GM04503 (cell line): ENCODE measurements around the gene PTPN20.

ENCODE experiments used
- DNase-seq: peaks from one replicate; pipeline ENCODE4 v3.0.0-alpha.2; 2012; ENCODE audit warnings: low read depth

The PTPN20 gene

GRCh38 chr10:47034441-47035051 is 123.3 kb downstream of the PTPN20 start:
- no peak for DNase-seq

- DNase-seq: no peak
Observed at GRCh38 chr10:47035171-47035818, 124.1 kb downstream of the PTPN20 start.

GRCh38 chr10:47035819-47036337 is 124.7 kb downstream of the PTPN20 start:
- DNase-seq: no peak

GRCh38 chr10:47036771-47037170 is 125.5 kb downstream of the PTPN20 start:
- no peak for DNase-seq

GRCh38 chr10:47037654-47038425 is 126.6 kb downstream of the PTPN20 start:
- no peak for DNase-seq

GRCh38 chr10:47038881-47039561 is 127.8 kb downstream of the PTPN20 start:
- DNase-seq: no peak

GRCh38 chr10:47039562-47039913 is 128.3 kb downstream of the PTPN20 start:
- DNase-seq: no peak

- DNase-seq: no peak
Observed at GRCh38 chr10:47040041-47040491, 128.8 kb downstream of the PTPN20 start.

GRCh38 chr10:47040681-47041080 is 129.5 kb downstream of the PTPN20 start:
- DNase-seq: no peak

GRCh38 chr10:47041396-47042198 is 130.4 kb downstream of the PTPN20 start:
- no peak for DNase-seq

GRCh38 chr10:47042199-47042473 is 130.9 kb downstream of the PTPN20 start:
- no peak for DNase-seq

- no peak for DNase-seq
Observed at GRCh38 chr10:47042780-47043750, 131.8 kb downstream of the PTPN20 start.

- no peak for DNase-seq
Observed at GRCh38 chr10:47043928-47044538, 132.8 kb downstream of the PTPN20 start.

GRCh38 chr10:47044741-47045140 is 133.5 kb downstream of the PTPN20 start:
- no peak for DNase-seq

- DNase-seq: no peak
Observed at GRCh38 chr10:47045331-47045861, 134.2 kb downstream of the PTPN20 start.

GRCh38 chr10:47046321-47047126 is 135.3 kb downstream of the PTPN20 start:
- no peak for DNase-seq

- no peak for DNase-seq
Observed at GRCh38 chr10:47047127-47047504, 135.9 kb downstream of the PTPN20 start.

GRCh38 chr10:47047577-47048525 is 136.6 kb downstream of the PTPN20 start:
- peak; percentile 10 for DNase-seq
